Measurements from ENCODE around the gene PHF21B.

Gene PHF21B

GRCh38 chr22:44845796-44846720 lies 163.7 kb downstream of the PHF21B start (continued):
- TF ChIP-seq ZBTB10 (tag by site-specific recombination; IDR thresholded peaks at IDR 0.05) (no peak), ZFP3 (tag by site-specific recombination; IDR thresholded peaks at IDR 0.05; ENCODE audit: low read depth) (no peak), ZNF645 (tag by site-specific recombination; IDR thresholded peaks at IDR 0.05) (no peak), ZNF423 (tag by site-specific recombination; IDR thresholded peaks at IDR 0.05) (no peak), ATF2 (tag by site-specific recombination; IDR thresholded peaks at IDR 0.05; ENCODE audit: low read depth) (no peak), RBAK (tag by site-specific recombination; IDR thresholded peaks at IDR 0.05) (no peak), ZNF433 (tag by site-specific recombination; IDR thresholded peaks at IDR 0.05; ENCODE audit: low read depth) (no peak), KLF9 (tag by site-specific recombination; IDR thresholded peaks at IDR 0.05; ENCODE audit: low read depth) (no peak)

GRCh38 chr22:44845191-44845590 lies 164.6 kb downstream of the PHF21B start:
- ChIA-PET CTCF (no interaction called here), POLR2A (no interaction called here)
- Histone ChIP-seq H3K36me3 (ENCODE audit: control insufficient read depth in 2 of 2, insufficient read depth in 1 of 2, low read length in 2 of 2) (peaks cover 0 to 7% of the 10 kb centered on the region in 2 experiments; a peak in 1 of 3 replicates), H3K4me3 (ENCODE audit: low read depth, low read length) (no peak overlapping the region), H3K4me1 (ENCODE audit: control insufficient read depth, insufficient read depth, low read length) (no peaks in the 10 kb centered on the region), H3K27ac (ENCODE audit: extremely low read depth, low read depth, low read length) (no peak overlapping the region), H3K9me3 (ENCODE audit: control insufficient read depth, insufficient read depth, low read depth, low read length) (no peaks in the 10 kb centered on the region)
- TF ChIP-seq ZNF239 (tag by site-specific recombination; IDR thresholded peaks at IDR 0.05) (no peak), PRDM1 (tag by site-specific recombination; IDR thresholded peaks at IDR 0.05) (no peak), KLF9 (tag by site-specific recombination; IDR thresholded peaks at IDR 0.05; ENCODE audit: low read depth) (no peak), ZNF140 (tag by site-specific recombination; IDR thresholded peaks at IDR 0.05) (no peak), ZNF621 (tag by site-specific recombination; IDR thresholded peaks at IDR 0.05) (no peak), ZNF473 (tag by site-specific recombination; IDR thresholded peaks at IDR 0.05) (no peak), ZBTB17 (tag by site-specific recombination; IDR thresholded peaks at IDR 0.05) (no peak), ZNF114 (tag by site-specific recombination; IDR thresholded peaks at IDR 0.05) (no peak), FEZF1 (tag by site-specific recombination; IDR thresholded peaks at IDR 0.05) (no peak), KLF1 (tag by site-specific recombination; IDR thresholded peaks at IDR 0.05) (no peak)

GRCh38 chr22:44842417-44842816 lies 167.4 kb downstream of the PHF21B start:
- TF ChIP-seq ZNF76 (tag by site-specific recombination; IDR thresholded peaks at IDR 0.05; ENCODE audit: borderline replicate concordance, low read depth) (no peak), PRDM10 (tag by site-specific recombination; IDR thresholded peaks at IDR 0.05) (0 out of 2 replicates have a peak, but pooled peaks have one; percentile 21)
- Histone ChIP-seq H3K9me3 (ENCODE audit: control insufficient read depth, insufficient read depth, low read depth, low read length) (no peaks in the 10 kb centered on the region), H3K4me3 (ENCODE audit: low read depth, low read length) (no peak overlapping the region), H3K27ac (ENCODE audit: extremely low read depth, low read depth, low read length) (no peak overlapping the region), H3K4me1 (ENCODE audit: control insufficient read depth, insufficient read depth, low read length) (no peaks in the 10 kb centered on the region), H3K36me3 (ENCODE audit: control insufficient read depth in 2 of 2, insufficient read depth in 1 of 2, low read length in 2 of 2) (no peaks in the 10 kb centered on the region; a peak in 1 of 3 replicates)
- ChIA-PET CTCF (interaction anchor here (1.4 kb wide), 1 partner anchor 22 kb away, joined by 5 read pairs; no protein-coding TSS in a partner anchor), POLR2A (no interaction called here)

Data from HEK293 (cell line).